ENCODE measurements around the gene OR2T27.

GRCh38 chr1:248704606-248705005, 49.3 kb upstream of the OR2T27 start:
- TF ChIP-seq CTCF (IDR thresholded peaks at IDR 0.05) (no peak), POLR2A (IDR thresholded peaks at IDR 0.05) (no peak)
